B cell (primary cell): Measurements from ENCODE around the gene DRAXIN. TPM values are rescaled to one million over a fixed set of nuclear protein-coding genes. Genes with fewer than 3 reads are reported as not detected.
A peak's percentile ranks its signal among the peaks of the same experiment; 100 is the strongest.

Experiments
- ATAC-seq: fragments of 200-7000 bp; cut with Tn5 transposase; one replicate; pipeline ENCODE4 v1.10.0; 2021; ENCODE audit warnings: low read depth, mild to moderate bottlenecking, moderate number of reproducible peaks, moderate library complexity
- CTCF ChIA-PET: fragments of 350-600 bp; sonication (Branson Sonifier 250); formaldehyde crosslinking; loops from one replicate; lab custom pipeline; 2021; ENCODE audit warnings: antibody characterized with exemption, inconsistent platforms; lab: Charles Lee
- POLR2A ChIA-PET: fragments of 350-600 bp; sonication (Branson Sonifier 250); formaldehyde crosslinking; loops from one replicate; lab custom pipeline; 2021; ENCODE audit warnings: antibody characterized with exemption; lab: Charles Lee
- DNase-seq: peaks from one replicate; pipeline ENCODE4 v3.0.0; 2013
- H2AFZ ChIP-seq: 2 replicates; pipeline ENCODE4 v1.6.1; 2012; ENCODE audit warnings: mild to moderate bottlenecking, low read depth, low read length; ENCODE audit not compliant: insufficient read depth, poor library complexity, severe bottlenecking
- H3K27ac ChIP-seq, 2 donors: 1 replicate in 1 of 2; 2 replicates in 1 of 2; pipeline ENCODE4 v1.5.1; 2012 to 2013; ENCODE audit warnings: low read length in 2 of 2, mild to moderate bottlenecking in 2 of 2, moderate library complexity in 1 of 2
- H3K27me3 ChIP-seq, 4 experiments: fragments of 200-600 bp in 1 of 4; sonication (generic) in 1 of 4; replicated peaks in 1 of 4; 1 replicate in 2 of 4; 2 replicates in 2 of 4; pipeline versions ENCODE4 v1.6.1 to v1.7.0; 2013 to 2016; ENCODE audit warnings: low read length in 3 of 4, mild to moderate bottlenecking in 2 of 4, mixed read lengths in 1 of 4, moderate library complexity in 1 of 4; ENCODE audit not compliant: insufficient read depth in 4 of 4, control insufficient read depth in 3 of 4; ENCODE audit errors: control extremely low read depth in 1 of 4
- H3K36me3 ChIP-seq, 2 experiments: replicated peaks in 1 of 2; 1 replicate in 1 of 2; 2 replicates in 1 of 2; pipeline versions ENCODE4 v1.6.1 to v1.7.1; 2013; ENCODE audit warnings: low read length in 1 of 2; ENCODE audit not compliant: insufficient read depth in 2 of 2, control insufficient read depth in 1 of 2; ENCODE audit errors: control extremely low read depth in 1 of 2, extremely low read depth in 1 of 2
- H3K4me1 ChIP-seq, 2 donors: fragments of 200-600 bp in 1 of 2; sonication (generic) in 1 of 2; 1 replicate in 1 of 2; 2 replicates in 1 of 2; pipeline versions ENCODE4 v1.5.1 to v1.6.1; 2013 to 2017; ENCODE audit warnings: low read length in 2 of 2; ENCODE audit not compliant: control insufficient read depth in 2 of 2, insufficient read depth in 2 of 2
- H3K4me2 ChIP-seq: replicated peaks from 2 replicates; pipeline ENCODE3; 2012; ENCODE audit warnings: mild to moderate bottlenecking, low read depth, low read length; ENCODE audit not compliant: poor library complexity, severe bottlenecking
- H3K4me3 ChIP-seq, 5 experiments: fragments of 200-600 bp in 1 of 5; sonication (generic) in 1 of 5; 1 replicate in 3 of 5; 2 replicates in 2 of 5; pipeline versions ENCODE4 v1.5.1 to v1.7.0; 2011 to 2016; ENCODE audit warnings: low read length in 4 of 5, mild to moderate bottlenecking in 4 of 5, low read depth in 2 of 5, control low read depth in 1 of 5, moderate library complexity in 1 of 5; ENCODE audit not compliant: insufficient read depth in 1 of 5; ENCODE audit errors: control extremely low read depth in 1 of 5, extremely low read depth in 1 of 5
- H3K79me2 ChIP-seq: fragments of 200-600 bp; sonication (generic); one replicate; pipeline ENCODE4 v1.6.0; 2016; ENCODE audit warnings: low read length; ENCODE audit not compliant: control insufficient read depth, insufficient read depth
- H3K9ac ChIP-seq: fragments of 200-600 bp; sonication (generic); 2 replicates; pipeline ENCODE4 v1.6.1; 2017; ENCODE audit warnings: mild to moderate bottlenecking, low read length, moderate library complexity
- H3K9me3 ChIP-seq, 3 donors: one replicate each; pipeline versions ENCODE4 v1.6.1 to v1.7.1; 2013; ENCODE audit warnings: low read length in 2 of 3; ENCODE audit not compliant: control insufficient read depth in 2 of 3, insufficient read depth in 1 of 3; ENCODE audit errors: control extremely low read depth in 1 of 3
- H4K20me1 ChIP-seq: 2 replicates; pipeline ENCODE4 v1.6.0; 2012; ENCODE audit warnings: mild to moderate bottlenecking, low read length; ENCODE audit not compliant: insufficient read depth, control insufficient read depth, poor library complexity, severe bottlenecking
- H3K27ac Mint-ChIP-seq: one replicate; pipeline ENCODE4 v1.8.0; 2021; ENCODE audit warnings: mixed read lengths
- H3K27me3 Mint-ChIP-seq: one replicate; pipeline ENCODE4 v1.8.0; 2021; ENCODE audit warnings: mixed read lengths
- H3K4me1 Mint-ChIP-seq: one replicate; pipeline ENCODE4 v1.8.0; 2021; ENCODE audit warnings: mixed read lengths
- H3K4me3 Mint-ChIP-seq: one replicate; pipeline ENCODE4 v1.8.0; 2021; ENCODE audit warnings: mixed read lengths
- H3K9me3 Mint-ChIP-seq: one replicate; pipeline ENCODE4 v1.8.0; 2022; ENCODE audit warnings: mixed read lengths; ENCODE audit not compliant: insufficient read depth
- EZH2 ChIP-seq: IDR thresholded peaks from 2 replicates; pipeline ENCODE4 v1.6.1; 2012; ENCODE audit warnings: borderline replicate concordance, low read depth, mild to moderate bottlenecking, moderate library complexity, low read length; ENCODE audit not compliant: insufficient read depth, poor library complexity, severe bottlenecking
- WGBS: methylation state at CpG from one replicate; pipeline ENCODE4 v1.1.5; 2013; ENCODE audit warnings: missing lambda C conversion rate; ENCODE audit not compliant: insufficient coverage; 5-methylcytosine and 5-hydroxymethylcytosine counted together
- intact Hi-C: fragments of 100-400 bp; cut with micrococcal nuclease; formaldehyde crosslinking; loops from one replicate; pipeline ENCODE4 v1.10.0; 2022
- polyA plus RNA-seq: library from polyadenylated mRNA; depleted of rRNA; stranded (reverse); fragments of >200 nt; gene quantifications from 2 replicates; pipeline ENCODE4 v1.2.3, GENCODE V29; 2012
- total RNA-seq, 2 donors: library from RNA; stranded (reverse); fragments of 120-200 nt in 1 of 2; gene quantifications; 1 replicate in 1 of 2; 2 replicates in 1 of 2; pipeline versions ENCODE4 v1.2.3 to v1.2.4, GENCODE V29; 2013 to 2022
- TF ChIP-seq, protein P1 (sequence below): fragments of 200-600 bp; IDR thresholded peaks from one replicate; pipeline ENCODE4 v1.8.0; 2022; ENCODE audit warnings: antibody characterized with exemption, mild to moderate bottlenecking

Gene DRAXIN
- total and polyA plus RNA-seq, 2 donors (not counting 1 experiment from before 2014, with no cell fraction given): 0.21 to 0.30 TPM

GRCh38 chr1:11735531-11735853 is 44.0 kb downstream of the DRAXIN start:
- Histone ChIP-seq H3K36me3 (no peaks in the 10 kb centered on the region), H3K9ac (peak overlapping the region; percentile 98), H3K9me3 (no peaks in the 10 kb centered on the region), H3K4me1 (peaks cover 33 to 42% of the 10 kb centered on the region in 2 donors), H3K4me2 (peak overlapping the region; percentile 100), H3K27me3 (no peaks in the 10 kb centered on the region), H3K4me3 (peak overlapping the region in 4 of 5 experiments; percentile 67 to 99 (median 98)), H4K20me1 (no peaks in the 10 kb centered on the region), H2AFZ (peak overlapping the region; percentile 100), H3K27ac (peak overlapping the region in 1 of 2 donors; percentile 83), H3K79me2 (no peaks in the 10 kb centered on the region)
- no peaks in the 10 kb centered on the region for H3K9me3 Mint-ChIP-seq
- CTCF ChIA-PET: interaction anchor here (0.9 to 4.0 kb wide), 10 partner anchors 11 to 698 kb away, joined by 3 to 39 read pairs (median 4); partner anchors contain the start of gene FBXO6
- peak overlapping the region; percentile 93 for H3K27ac Mint-ChIP-seq
- TF ChIP-seq, protein P1, sequence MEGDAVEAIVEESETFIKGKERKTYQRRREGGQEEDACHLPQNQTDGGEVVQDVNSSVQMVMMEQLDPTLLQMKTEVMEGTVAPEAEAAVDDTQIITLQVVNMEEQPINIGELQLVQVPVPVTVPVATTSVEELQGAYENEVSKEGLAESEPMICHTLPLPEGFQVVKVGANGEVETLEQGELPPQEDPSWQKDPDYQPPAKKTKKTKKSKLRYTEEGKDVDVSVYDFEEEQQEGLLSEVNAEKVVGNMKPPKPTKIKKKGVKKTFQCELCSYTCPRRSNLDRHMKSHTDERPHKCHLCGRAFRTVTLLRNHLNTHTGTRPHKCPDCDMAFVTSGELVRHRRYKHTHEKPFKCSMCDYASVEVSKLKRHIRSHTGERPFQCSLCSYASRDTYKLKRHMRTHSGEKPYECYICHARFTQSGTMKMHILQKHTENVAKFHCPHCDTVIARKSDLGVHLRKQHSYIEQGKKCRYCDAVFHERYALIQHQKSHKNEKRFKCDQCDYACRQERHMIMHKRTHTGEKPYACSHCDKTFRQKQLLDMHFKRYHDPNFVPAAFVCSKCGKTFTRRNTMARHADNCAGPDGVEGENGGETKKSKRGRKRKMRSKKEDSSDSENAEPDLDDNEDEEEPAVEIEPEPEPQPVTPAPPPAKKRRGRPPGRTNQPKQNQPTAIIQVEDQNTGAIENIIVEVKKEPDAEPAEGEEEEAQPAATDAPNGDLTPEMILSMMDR: no peak
- no peak for TF ChIP-seq EZH2
- DNase-seq (no peak), ATAC-seq (no peak)
- peak overlapping the region; percentile 97 for H3K4me3 Mint-ChIP-seq
- peaks cover 41% of the 10 kb centered on the region for H3K4me1 Mint-ChIP-seq
- POLR2A ChIA-PET: interaction anchor here (0.7 to 0.9 kb wide), 3 partner anchors 16 to 71 kb away, joined by 3 to 4 read pairs (median 3); partner anchors contain the start of genes CLCN6 and MTHFR
- WGBS: 80% methylated on average over 2 of the region's 4 CpGs
- intact Hi-C loops: no loop called here
- H3K27me3 Mint-ChIP-seq: no peaks in the 10 kb centered on the region
